K562 (cell line): ENCODE results near the gene CHST14. TPM values are rescaled to one million over a fixed set of nuclear protein-coding genes. Genes with fewer than 3 reads are reported as not detected.
A peak's percentile ranks its signal among the peaks of the same experiment; 100 is the strongest.

ENCODE experiments used
- ELF1 ChIP-seq: fragments of 200-800 bp; sonication (Bioruptor generic); IDR thresholded peaks from 2 replicates; pipeline ENCODE4 v1.6.1; 2016; ENCODE audit warnings: missing genetic modification characterization, missing compliant biosample characterization
- ESRRB ChIP-seq: fragments of 250-450 bp; sonication (Bioruptor Pico); IDR thresholded peaks from 2 replicates; pipeline ENCODE4 v1.5.0; 2020; ENCODE audit warnings: mild to moderate bottlenecking, moderate library complexity, borderline replicate concordance
- ETV5 ChIP-seq: sonication (generic); formaldehyde crosslinking; IDR thresholded peaks from 2 replicates; pipeline ENCODE4 v1.4.0; 2020; ENCODE audit warnings: low read depth, mild to moderate bottlenecking, missing genetic modification reagents
- FOXK2 ChIP-seq, 2 experiments: fragments of 450-650 bp; IDR thresholded peaks in 1 of 2; conservative IDR thresholded peaks in 1 of 2; 2 replicates each; pipeline ENCODE4 v1.6.1; 2016; ENCODE audit warnings: low read depth in 2 of 2, mild to moderate bottlenecking in 1 of 2
- MYC ChIP-seq, 2 experiments: fragments of 250-450 bp in 1 of 2; sonication (Bioruptor Pico) in 1 of 2; IDR thresholded peaks; 2 replicates each; pipeline versions ENCODE4 v1.5.1 to v1.6.1; 2012 to 2021; ENCODE audit warnings: low read depth in 2 of 2, borderline replicate concordance in 1 of 2, improper control_type of control experiment in 1 of 2, low read length in 1 of 2, mild to moderate bottlenecking in 1 of 2, moderate library complexity in 1 of 2
- NFYB ChIP-seq: IDR thresholded peaks from 2 replicates; pipeline ENCODE4 v1.6.1; 2011; ENCODE audit warnings: mild to moderate bottlenecking, moderate library complexity; ENCODE audit not compliant: insufficient read length; ENCODE audit errors: extremely low read depth
- PCBP1 ChIP-seq: fragments of 200-400 bp; formaldehyde crosslinking; IDR thresholded peaks from 2 replicates; pipeline ENCODE4 v1.6.1; 2018; ENCODE audit warnings: mild to moderate bottlenecking, low read depth, low read length; ENCODE audit not compliant: poor library complexity, severe bottlenecking
- RBFOX2 ChIP-seq: fragments of 200-400 bp; formaldehyde crosslinking; IDR thresholded peaks from 2 replicates; pipeline ENCODE4 v1.6.1; 2017; ENCODE audit warnings: low read depth, mild to moderate bottlenecking, low read length, moderate library complexity
- RHOXF2B ChIP-seq: fragments of 250-450 bp; sonication (Bioruptor Pico); conservative IDR thresholded peaks from 2 replicates; pipeline ENCODE4 v1.5.1; 2021
- SP1 ChIP-seq: sonication (generic); formaldehyde crosslinking; IDR thresholded peaks from 2 replicates; pipeline ENCODE4 v1.8.1; 2022; ENCODE audit warnings: mild to moderate bottlenecking, missing genetic modification reagents
- U2AF2 ChIP-seq: fragments of 200-400 bp; formaldehyde crosslinking; optimal IDR thresholded peaks from 2 replicates; pipeline ENCODE3; 2017; ENCODE audit warnings: low read depth, mild to moderate bottlenecking, low read length
- ZNF224 ChIP-seq: sonication (generic); formaldehyde crosslinking; IDR thresholded peaks from 2 replicates; pipeline ENCODE4 v1.8.0; 2022; ENCODE audit warnings: mild to moderate bottlenecking, missing genetic modification reagents
- ZNF263 ChIP-seq: sonication (generic); formaldehyde crosslinking; IDR thresholded peaks from 2 replicates; pipeline ENCODE4 v1.8.0; 2022; ENCODE audit warnings: mild to moderate bottlenecking, missing genetic modification reagents, borderline replicate concordance
- ZNF311 ChIP-seq: fragments of 250-450 bp; sonication (Bioruptor Pico); IDR thresholded peaks from 2 replicates; pipeline ENCODE4 v1.4.0; 2020; ENCODE audit warnings: mild to moderate bottlenecking, moderate library complexity
- ZNF384 ChIP-seq: IDR thresholded peaks from 2 replicates; pipeline ENCODE4 v1.6.1; 2012; ENCODE audit warnings: low read depth, low read length, improper control_type of control experiment
- ZNF75A ChIP-seq: fragments of 450-650 bp; formaldehyde crosslinking; IDR thresholded peaks from 2 replicates; pipeline ENCODE4 v1.4.0; 2020; ENCODE audit warnings: mild to moderate bottlenecking
- ZNF79 ChIP-seq: fragments of 250-450 bp; sonication (Bioruptor Pico); IDR thresholded peaks from 2 replicates; pipeline ENCODE4 v1.4.0; 2020; ENCODE audit warnings: low read depth, mild to moderate bottlenecking, moderate library complexity
- polyA plus RNA-seq, 8 experiments: library from polyadenylated mRNA; depleted of rRNA in 4 of 8; stranded (reverse) in 5 of 8; unstranded in 3 of 8; fragments of >200 nt; fragmentation: Nextera tagmentation in 2 of 8; fragmentation: Illumina TruSeq in 1 of 8; extraction: Ambion mirVana in 2 of 8; extraction: Trizol in 1 of 8; gene quantifications; 2 replicates each; pipeline versions ENCODE4 v1.2.1 to v1.2.3, GENCODE V29; 2011 to 2014; ENCODE audit warnings: inconsistent platforms in 1 of 8, missing spikeins in 1 of 8
- total RNA-seq, 7 experiments: library from RNA; depleted of rRNA in 6 of 7; stranded (reverse); fragments of >200 nt in 6 of 7; fragmentation: Illumina TruSeq in 2 of 7; extraction: Trizol in 2 of 7; gene quantifications; 2 replicates each; pipeline versions ENCODE4 v1.2.1 to v1.2.3, GENCODE V29; 2011 to 2021; ENCODE audit warnings: low replicate concordance in 1 of 7
- TF ChIP-seq, protein P1 (sequence below), 2 experiments: fragments of 450-650 bp; IDR thresholded peaks; 2 replicates each; pipeline ENCODE4 v1.6.1; 2018; ENCODE audit warnings: mild to moderate bottlenecking in 2 of 2, low read depth in 1 of 2; ENCODE audit not compliant: partially characterized antibody in 2 of 2
- TF ChIP-seq, protein P2 (sequence below): sonication (generic); formaldehyde crosslinking; IDR thresholded peaks from 2 replicates; pipeline ENCODE4 v1.8.1; 2022; ENCODE audit warnings: missing genetic modification reagents
- TF ChIP-seq, protein P3 (sequence below): fragments of 250-450 bp; sonication (Bioruptor Pico); IDR thresholded peaks from 2 replicates; pipeline ENCODE4 v1.8.0; 2022; ENCODE audit warnings: moderate library complexity, mild to moderate bottlenecking, inconsistent platforms

CHST14 gene
- total and polyA plus RNA-seq, 9 of the 15 experiments (the other 6 are each of a cell fraction or from before 2014, with no cell fraction given), result 1.6 to 12.1 (median 4.5) TPM

DNA sequence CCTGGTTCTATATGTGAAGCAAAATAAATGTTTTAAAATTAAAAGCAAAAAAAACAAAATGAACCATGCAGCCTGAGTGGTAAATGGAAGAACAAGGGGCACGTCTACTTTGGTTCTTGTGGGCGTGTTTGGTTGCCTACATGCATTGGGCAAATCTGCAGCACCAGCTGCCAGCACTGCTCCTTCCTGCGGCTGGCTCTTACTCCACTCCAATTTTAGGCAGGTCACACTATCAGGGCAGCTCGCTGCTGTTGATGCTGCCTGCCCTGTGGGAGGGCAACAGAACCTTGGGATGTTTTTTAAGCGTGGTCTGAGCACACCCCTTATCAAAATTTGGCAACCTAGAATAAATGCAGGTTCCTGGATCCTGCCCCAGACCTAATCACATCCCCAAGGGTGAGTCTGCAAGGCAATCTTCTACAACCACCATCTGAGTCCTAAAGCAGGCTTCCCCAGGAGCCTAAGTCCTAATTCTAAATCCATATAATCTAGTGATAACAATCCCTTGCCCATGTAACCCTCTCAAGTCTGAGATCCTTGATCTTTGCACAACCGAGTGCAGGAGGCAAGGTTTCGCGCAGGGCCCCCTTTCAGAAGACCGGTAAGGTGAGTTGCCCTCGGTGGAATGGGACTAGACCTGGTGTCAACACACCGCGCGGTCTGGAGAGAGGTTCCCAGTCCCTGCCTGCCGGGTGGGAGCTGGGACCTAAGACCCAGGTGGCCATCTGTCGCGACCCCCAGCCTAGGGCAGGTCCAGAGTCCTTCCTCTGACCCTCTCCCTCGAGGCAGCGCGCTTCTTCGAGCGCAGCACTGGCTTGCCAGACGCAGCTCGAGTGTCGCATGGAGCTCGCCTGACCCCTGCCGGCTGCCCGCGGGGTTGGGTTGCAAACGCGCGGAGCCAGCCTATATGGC is 49.3 kb upstream of the CHST14 start (continued):
- TF ChIP-seq, protein P1, sequence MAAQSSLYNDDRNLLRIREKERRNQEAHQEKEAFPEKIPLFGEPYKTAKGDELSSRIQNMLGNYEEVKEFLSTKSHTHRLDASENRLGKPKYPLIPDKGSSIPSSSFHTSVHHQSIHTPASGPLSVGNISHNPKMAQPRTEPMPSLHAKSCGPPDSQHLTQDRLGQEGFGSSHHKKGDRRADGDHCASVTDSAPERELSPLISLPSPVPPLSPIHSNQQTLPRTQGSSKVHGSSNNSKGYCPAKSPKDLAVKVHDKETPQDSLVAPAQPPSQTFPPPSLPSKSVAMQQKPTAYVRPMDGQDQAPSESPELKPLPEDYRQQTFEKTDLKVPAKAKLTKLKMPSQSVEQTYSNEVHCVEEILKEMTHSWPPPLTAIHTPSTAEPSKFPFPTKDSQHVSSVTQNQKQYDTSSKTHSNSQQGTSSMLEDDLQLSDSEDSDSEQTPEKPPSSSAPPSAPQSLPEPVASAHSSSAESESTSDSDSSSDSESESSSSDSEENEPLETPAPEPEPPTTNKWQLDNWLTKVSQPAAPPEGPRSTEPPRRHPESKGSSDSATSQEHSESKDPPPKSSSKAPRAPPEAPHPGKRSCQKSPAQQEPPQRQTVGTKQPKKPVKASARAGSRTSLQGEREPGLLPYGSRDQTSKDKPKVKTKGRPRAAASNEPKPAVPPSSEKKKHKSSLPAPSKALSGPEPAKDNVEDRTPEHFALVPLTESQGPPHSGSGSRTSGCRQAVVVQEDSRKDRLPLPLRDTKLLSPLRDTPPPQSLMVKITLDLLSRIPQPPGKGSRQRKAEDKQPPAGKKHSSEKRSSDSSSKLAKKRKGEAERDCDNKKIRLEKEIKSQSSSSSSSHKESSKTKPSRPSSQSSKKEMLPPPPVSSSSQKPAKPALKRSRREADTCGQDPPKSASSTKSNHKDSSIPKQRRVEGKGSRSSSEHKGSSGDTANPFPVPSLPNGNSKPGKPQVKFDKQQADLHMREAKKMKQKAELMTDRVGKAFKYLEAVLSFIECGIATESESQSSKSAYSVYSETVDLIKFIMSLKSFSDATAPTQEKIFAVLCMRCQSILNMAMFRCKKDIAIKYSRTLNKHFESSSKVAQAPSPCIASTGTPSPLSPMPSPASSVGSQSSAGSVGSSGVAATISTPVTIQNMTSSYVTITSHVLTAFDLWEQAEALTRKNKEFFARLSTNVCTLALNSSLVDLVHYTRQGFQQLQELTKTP (IDR thresholded peaks at IDR 0.05; ENCODE audit: low read depth in 1 of 2, partially characterized antibody in 2 of 2), result no peak
- TF ChIP-seq ELF1 (tag) (no peak), ZNF75A (no peak), ZNF79 (CRISPR knock-in tag) (no peak), SP1 (CRISPR knock-in tag) (peak; percentile 56), PCBP1 (no peak), ETV5 (CRISPR knock-in tag) (no peak), FOXK2 (conservative IDR thresholded peaks at IDR 0.05 in 1 of 2, IDR thresholded peaks at IDR 0.05 in 1 of 2; ENCODE audit: low read depth in 2 of 2) (no peak), NFYB (no peak), ESRRB (CRISPR knock-in tag) (no peak), ZNF224 (CRISPR knock-in tag) (no peak), RBFOX2 (no peak), ZNF384 (0 out of 2 replicates have a peak, but pooled peaks have one; percentile 22), ZNF311 (CRISPR knock-in tag) (no peak), ZNF263 (CRISPR knock-in tag) (peak; percentile 46; the same call in 1 of the 2 replicates), U2AF2 (no peak), RHOXF2B (CRISPR knock-in tag) (no peak), MYC (IDR thresholded peaks at IDR 0.05; ENCODE audit: low read depth, low read length) (peak; percentile 40; the same call in 1 of the 2 replicates), MYC (CRISPR knock-in tag; IDR thresholded peaks at IDR 0.05; ENCODE audit: borderline replicate concordance, low read depth) (no peak)
- TF ChIP-seq, protein P2, sequence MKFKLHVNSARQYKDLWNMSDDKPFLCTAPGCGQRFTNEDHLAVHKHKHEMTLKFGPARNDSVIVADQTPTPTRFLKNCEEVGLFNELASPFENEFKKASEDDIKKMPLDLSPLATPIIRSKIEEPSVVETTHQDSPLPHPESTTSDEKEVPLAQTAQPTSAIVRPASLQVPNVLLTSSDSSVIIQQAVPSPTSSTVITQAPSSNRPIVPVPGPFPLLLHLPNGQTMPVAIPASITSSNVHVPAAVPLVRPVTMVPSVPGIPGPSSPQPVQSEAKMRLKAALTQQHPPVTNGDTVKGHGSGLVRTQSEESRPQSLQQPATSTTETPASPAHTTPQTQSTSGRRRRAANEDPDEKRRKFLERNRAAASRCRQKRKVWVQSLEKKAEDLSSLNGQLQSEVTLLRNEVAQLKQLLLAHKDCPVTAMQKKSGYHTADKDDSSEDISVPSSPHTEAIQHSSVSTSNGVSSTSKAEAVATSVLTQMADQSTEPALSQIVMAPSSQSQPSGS (CRISPR knock-in tag), result no peak
- TF ChIP-seq, protein P3, sequence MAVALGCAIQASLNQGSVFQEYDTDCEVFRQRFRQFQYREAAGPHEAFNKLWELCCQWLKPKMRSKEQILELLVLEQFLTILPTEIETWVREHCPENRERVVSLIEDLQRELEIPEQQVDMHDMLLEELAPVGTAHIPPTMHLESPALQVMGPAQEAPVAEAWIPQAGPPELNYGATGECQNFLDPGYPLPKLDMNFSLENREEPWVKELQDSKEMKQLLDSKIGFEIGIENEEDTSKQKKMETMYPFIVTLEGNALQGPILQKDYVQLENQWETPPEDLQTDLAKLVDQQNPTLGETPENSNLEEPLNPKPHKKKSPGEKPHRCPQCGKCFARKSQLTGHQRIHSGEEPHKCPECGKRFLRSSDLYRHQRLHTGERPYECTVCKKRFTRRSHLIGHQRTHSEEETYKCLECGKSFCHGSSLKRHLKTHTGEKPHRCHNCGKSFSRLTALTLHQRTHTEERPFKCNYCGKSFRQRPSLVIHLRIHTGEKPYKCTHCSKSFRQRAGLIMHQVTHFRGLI, result no peak
